Endothelial cell of umbilical vein (primary cell): Measurements from ENCODE around the gene CLIP3. TPM values are rescaled to one million over a fixed set of nuclear protein-coding genes. Genes with fewer than 3 reads are reported as not detected.

Experiments
- BruUV-seq: library from RNA; stranded (reverse); fragments of 400-500 nt; replicated peaks from 2 replicates; lab custom pipeline; 2021; lab: Mats Ljungman, UMichigan
- CTCF ChIA-PET: fragments of 300-600, 350-600 bp; sonication (Branson Sonifier 250); formaldehyde crosslinking; loops from one replicate; lab custom pipeline; 2021; ENCODE audit warnings: antibody characterized with exemption, inconsistent platforms; lab: Charles Lee
- POLR2A ChIA-PET: fragments of 300-600, 350-600 bp; sonication (Branson Sonifier 250); formaldehyde crosslinking; loops from one replicate; lab custom pipeline; 2021; ENCODE audit warnings: antibody characterized with exemption, inconsistent platforms; lab: Charles Lee
- DNase-seq: peaks from one replicate; pipeline ENCODE4 v3.0.0-alpha.2; 2011; ENCODE audit warnings: low read depth, low spot score
- FAIRE-seq: peaks from 2 replicates; lab custom pipeline; 2011; peaks lifted over from hg19 to GRCh38; lab: Jason Lieb, UNC
- H2AFZ ChIP-seq: 2 replicates; pipeline ENCODE4 v1.6.0; 2012; ENCODE audit warnings: low read depth, low read length, control low read depth, inconsistent platforms
- H3K27ac ChIP-seq: 2 replicates; pipeline ENCODE4 v1.5.1; 2011; ENCODE audit warnings: low read depth, mild to moderate bottlenecking, control low read depth, low read length, moderate library complexity; ENCODE audit not compliant: insufficient read depth
- H3K27me3 ChIP-seq, 2 experiments: 2 replicates each; pipeline versions ENCODE4 v1.6.0 to v1.6.1; 2011; ENCODE audit warnings: low read length in 2 of 2, mixed read lengths in 1 of 2; ENCODE audit not compliant: control insufficient read depth in 2 of 2, insufficient read depth in 2 of 2
- H3K36me3 ChIP-seq, 2 experiments: 2 replicates in 1 of 2; 3 replicates in 1 of 2; pipeline ENCODE4 v1.5.1; 2011; ENCODE audit warnings: low read length in 2 of 2, mild to moderate bottlenecking in 1 of 2, moderate library complexity in 1 of 2; ENCODE audit not compliant: control insufficient read depth in 2 of 2, insufficient read depth in 2 of 2; ENCODE audit errors: extremely low read depth in 1 of 2
- H3K4me1 ChIP-seq: 3 replicates; pipeline ENCODE4 v1.5.1; 2011; ENCODE audit warnings: mild to moderate bottlenecking, low read length; ENCODE audit not compliant: control insufficient read depth, insufficient read depth; ENCODE audit errors: extremely low read depth
- H3K4me2 ChIP-seq: 2 replicates; pipeline ENCODE4 v1.6.1; 2011; ENCODE audit warnings: low read length, control low read depth, mixed read lengths; ENCODE audit not compliant: insufficient read depth
- H3K4me3 ChIP-seq, 3 experiments: fragments of 200-600 bp in 1 of 3; sonication (generic), shearing (Covaris generic) in 1 of 3; replicated peaks in 1 of 3; 2 replicates each; pipeline ENCODE4 v1.5.1; 2011 to 2016; ENCODE audit warnings: control low read depth in 3 of 3, low read length in 3 of 3, mild to moderate bottlenecking in 2 of 3, inconsistent platforms in 1 of 3, low read depth in 1 of 3, moderate library complexity in 1 of 3; ENCODE audit not compliant: insufficient read depth in 1 of 3
- H3K79me2 ChIP-seq: 2 replicates; pipeline ENCODE4 v1.6.0; 2012; ENCODE audit warnings: low read length, inconsistent platforms; ENCODE audit not compliant: control insufficient read depth, insufficient read depth
- H3K9ac ChIP-seq: replicated peaks from 2 replicates; pipeline ENCODE3; 2011; ENCODE audit warnings: low read length, control low read depth; ENCODE audit not compliant: insufficient read depth; ENCODE audit errors: extremely low read depth
- H3K9me1 ChIP-seq: replicated peaks from 3 replicates; pipeline ENCODE4 v1.6.0; 2011; ENCODE audit warnings: mild to moderate bottlenecking, low read length; ENCODE audit not compliant: control insufficient read depth, insufficient read depth; ENCODE audit errors: extremely low read depth
- H3K9me3 ChIP-seq: replicated peaks from 2 replicates; pipeline ENCODE4 v1.5.1; 2012; ENCODE audit warnings: low read length, inconsistent platforms; ENCODE audit not compliant: control insufficient read depth, insufficient read depth
- H4K20me1 ChIP-seq: replicated peaks from 2 replicates; pipeline ENCODE3; 2011; ENCODE audit warnings: mild to moderate bottlenecking, low read length; ENCODE audit not compliant: control insufficient read depth, insufficient read depth; ENCODE audit errors: extremely low read depth
- EZH2 ChIP-seq: IDR thresholded peaks from 2 replicates; pipeline ENCODE4 v1.6.1; 2012; ENCODE audit warnings: borderline replicate concordance, low read depth, mild to moderate bottlenecking, moderate library complexity, low read length, inconsistent platforms; ENCODE audit not compliant: severe bottlenecking
- FOS ChIP-seq: IDR thresholded peaks from 2 replicates; pipeline ENCODE4 v1.6.1; 2011; ENCODE audit warnings: mild to moderate bottlenecking, low read length, moderate library complexity, borderline replicate concordance; ENCODE audit not compliant: insufficient read depth
- GATA2 ChIP-seq: IDR thresholded peaks from 2 replicates; pipeline ENCODE4 v1.7.0; 2011; ENCODE audit warnings: low read depth, mild to moderate bottlenecking, moderate library complexity, mixed read lengths, low read length; ENCODE audit not compliant: insufficient read length, insufficient read depth
- JUN ChIP-seq: IDR thresholded peaks from 2 replicates; pipeline ENCODE4 v1.6.1; 2011; ENCODE audit warnings: borderline replicate concordance, low read depth; ENCODE audit not compliant: insufficient read length, insufficient read depth
- MYC ChIP-seq: IDR thresholded peaks from one replicate; pipeline ENCODE4 v1.6.1; 2011; ENCODE audit warnings: mild to moderate bottlenecking, low read depth, low read length
- POLR2A ChIP-seq: IDR thresholded peaks from 2 replicates; pipeline ENCODE4 v1.6.1; 2012; ENCODE audit warnings: low read depth, mild to moderate bottlenecking, control low read depth, low read length
- POLR2AphosphoS5 ChIP-seq: IDR thresholded peaks from 2 replicates; pipeline ENCODE4 v1.6.1; 2012; ENCODE audit warnings: low read depth, mild to moderate bottlenecking, control low read depth, low read length, moderate library complexity; ENCODE audit not compliant: insufficient read depth
- dilution Hi-C: fragments of 300-500 bp; cut with MboI; formaldehyde crosslinking; loops from one replicate; pipeline ENCODE4 v1.15.0; 2019; ENCODE audit warnings: low sequenced_read_pairs; ENCODE audit not compliant: extremely low pct_ligation_motif_present
- intact Hi-C: fragments of 100-400 bp; cut with micrococcal nuclease; formaldehyde crosslinking; loops from one replicate; pipeline ENCODE4 v1.10.0; 2022
- polyA plus RNA-seq, 4 experiments: library from polyadenylated mRNA; depleted of rRNA in 3 of 4; stranded (reverse) in 3 of 4; unstranded in 1 of 4; fragments of >200 nt; gene quantifications; 2 replicates each; pipeline versions ENCODE4 v1.2.1 to v1.2.3, GENCODE V29; 2011 to 2012; ENCODE audit warnings: missing spikeins in 1 of 4
- total RNA-seq: library from RNA; stranded (reverse); gene quantifications from 2 replicates; pipeline ENCODE4 v1.2.3, GENCODE V29; 2021
- TF ChIP-seq, protein P1 (sequence below), 2 donors: IDR thresholded peaks; 1 replicate in 1 of 2; 2 replicates in 1 of 2; pipeline ENCODE4 v1.5.1; 2011; ENCODE audit warnings: low read length in 2 of 2, mild to moderate bottlenecking in 2 of 2, moderate library complexity in 2 of 2, control low read depth in 1 of 2, inconsistent platforms in 1 of 2, low read depth in 1 of 2; ENCODE audit not compliant: insufficient read depth in 1 of 2; ENCODE audit errors: extremely low read depth in 1 of 2
- TF ChIP-seq, protein P2 (sequence below): IDR thresholded peaks from 2 replicates; pipeline ENCODE4 v1.6.1; 2011; ENCODE audit not compliant: insufficient read depth, insufficient read length

Gene CLIP3
- total and polyA plus RNA-seq, 2 donors (not counting 3 experiments of a cell fraction or from before 2014, with no cell fraction given), result 7.0 to 24.4 TPM

DNA sequence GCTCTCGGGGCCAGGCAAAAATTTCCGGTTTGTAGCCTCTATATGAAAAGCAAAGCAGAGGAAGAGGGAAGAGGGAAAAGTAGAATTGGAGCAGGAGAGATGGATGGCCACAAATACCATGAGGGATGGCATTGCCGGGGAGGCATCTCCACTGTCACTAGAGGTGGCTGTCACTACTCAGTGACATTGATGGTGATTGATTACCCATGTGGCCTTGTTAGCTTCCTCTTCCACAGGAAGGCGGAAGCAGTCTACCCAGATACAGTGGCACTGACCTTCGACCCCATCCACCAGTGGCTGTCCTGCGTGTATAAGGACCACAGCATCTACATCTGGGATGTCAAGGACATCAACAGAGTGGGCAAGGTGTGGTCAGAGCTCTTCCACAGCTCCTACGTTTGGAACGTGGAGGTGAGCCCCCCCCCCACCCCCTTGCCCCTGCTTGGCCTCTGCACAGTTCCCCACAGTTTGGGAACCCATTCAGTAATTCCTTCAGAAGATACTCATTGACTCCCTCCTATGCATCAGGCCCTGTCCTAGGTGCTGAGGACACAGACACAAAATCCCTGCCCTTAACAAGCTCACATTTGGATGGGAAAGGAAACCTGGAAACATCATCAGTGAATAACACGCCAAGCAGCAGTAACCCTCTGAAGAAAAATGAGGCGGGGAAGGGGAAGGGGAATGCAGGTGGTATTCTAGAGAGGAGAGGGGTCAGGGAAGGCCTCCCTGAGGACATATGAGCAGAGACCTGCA, 40.6 kb upstream of the CLIP3 start:
- H3K79me2 ChIP-seq, result no peaks in the 10 kb centered on the region
- no peak overlapping the region for H3K27ac ChIP-seq
- H3K36me3 ChIP-seq, result peaks cover 0 to 1% of the 10 kb centered on the region in 2 experiments
- no peak overlapping the region for H3K9ac ChIP-seq
- peaks cover 9% of the 10 kb centered on the region for H3K4me1 ChIP-seq
- H4K20me1 ChIP-seq, result no peaks in the 10 kb centered on the region
- H3K4me2 ChIP-seq, result no peak overlapping the region
- dilution Hi-C loops (no loop called here), intact Hi-C loops (no loop called here)
- DNase-seq (no peak), FAIRE-seq (no peak)
- no peak overlapping the region for H3K4me3 ChIP-seq
- ChIA-PET POLR2A (no interaction called here), CTCF (interaction anchor here (1.3 to 1.6 kb wide), 2 partner anchors 12 to 19 kb away, joined by 3 to 4 read pairs; partner anchors contain the start of gene THAP8)
- TF ChIP-seq, protein P1, sequence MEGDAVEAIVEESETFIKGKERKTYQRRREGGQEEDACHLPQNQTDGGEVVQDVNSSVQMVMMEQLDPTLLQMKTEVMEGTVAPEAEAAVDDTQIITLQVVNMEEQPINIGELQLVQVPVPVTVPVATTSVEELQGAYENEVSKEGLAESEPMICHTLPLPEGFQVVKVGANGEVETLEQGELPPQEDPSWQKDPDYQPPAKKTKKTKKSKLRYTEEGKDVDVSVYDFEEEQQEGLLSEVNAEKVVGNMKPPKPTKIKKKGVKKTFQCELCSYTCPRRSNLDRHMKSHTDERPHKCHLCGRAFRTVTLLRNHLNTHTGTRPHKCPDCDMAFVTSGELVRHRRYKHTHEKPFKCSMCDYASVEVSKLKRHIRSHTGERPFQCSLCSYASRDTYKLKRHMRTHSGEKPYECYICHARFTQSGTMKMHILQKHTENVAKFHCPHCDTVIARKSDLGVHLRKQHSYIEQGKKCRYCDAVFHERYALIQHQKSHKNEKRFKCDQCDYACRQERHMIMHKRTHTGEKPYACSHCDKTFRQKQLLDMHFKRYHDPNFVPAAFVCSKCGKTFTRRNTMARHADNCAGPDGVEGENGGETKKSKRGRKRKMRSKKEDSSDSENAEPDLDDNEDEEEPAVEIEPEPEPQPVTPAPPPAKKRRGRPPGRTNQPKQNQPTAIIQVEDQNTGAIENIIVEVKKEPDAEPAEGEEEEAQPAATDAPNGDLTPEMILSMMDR (IDR thresholded peaks at IDR 0.05; ENCODE audit: extremely low read depth in 1 of 2, insufficient read depth in 1 of 2, low read depth in 1 of 2, low read length in 2 of 2), result no peak
- TF ChIP-seq, protein P2, sequence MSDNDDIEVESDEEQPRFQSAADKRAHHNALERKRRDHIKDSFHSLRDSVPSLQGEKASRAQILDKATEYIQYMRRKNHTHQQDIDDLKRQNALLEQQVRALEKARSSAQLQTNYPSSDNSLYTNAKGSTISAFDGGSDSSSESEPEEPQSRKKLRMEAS, result no peak
- TF ChIP-seq EZH2 (no peak), POLR2A (no peak), MYC (no peak), JUN (no peak), POLR2AphosphoS5 (no peak), FOS (no peak), GATA2 (no peak)
- BruUV-seq, result no TSS peak
- H3K9me1 ChIP-seq, result no peaks in the 10 kb centered on the region
- no peaks in the 10 kb centered on the region for H3K9me3 ChIP-seq
- H3K27me3 ChIP-seq, result no peaks in the 10 kb centered on the region
- no peak overlapping the region for H2AFZ ChIP-seq
